GM18909 (cell line): Measurements from ENCODE around the gene ARHGEF12.

Source experiments
- ATAC-seq: cut with Tn5 transposase; IDR thresholded peaks from one replicate; pipeline ENCODE4 v1.9.1; 2021; ENCODE audit warnings: mild to moderate bottlenecking; ENCODE audit not compliant: unreplicated experiment, poor library complexity

The ARHGEF12 gene

DNA sequence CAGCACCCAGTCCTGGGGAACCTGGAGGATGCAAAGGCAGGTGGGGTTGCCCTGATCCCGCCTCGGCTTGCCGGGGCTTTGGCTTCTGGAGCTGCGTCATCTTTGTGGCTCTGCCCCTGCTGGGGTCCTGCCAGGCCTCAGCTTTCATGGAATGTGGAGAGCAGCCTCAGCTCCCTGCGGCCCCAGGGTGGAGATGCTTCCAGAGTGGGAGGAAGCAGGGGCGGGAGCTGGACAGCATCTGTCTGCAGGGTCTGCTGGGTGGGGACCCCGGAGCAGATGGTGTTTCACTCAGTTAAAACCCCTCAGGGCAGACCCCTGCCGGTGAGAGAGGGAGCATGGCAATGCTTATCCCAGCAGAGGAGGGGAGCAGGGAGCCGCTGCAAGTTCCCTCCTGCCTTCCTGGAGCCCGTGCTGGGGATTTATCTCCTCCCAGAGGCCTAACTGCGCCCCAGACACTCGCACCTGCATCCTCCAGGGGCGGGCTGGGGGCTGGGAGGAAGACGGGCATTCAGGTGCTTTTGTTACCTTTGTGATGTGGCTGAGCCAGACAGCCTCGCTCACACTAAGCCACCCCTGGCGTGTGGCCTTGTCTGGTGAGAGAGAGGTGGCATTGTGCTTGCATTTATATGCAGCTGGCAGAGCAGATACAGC is 191.0 kb downstream of the ARHGEF12 start:
- ATAC-seq = no peak

- ATAC-seq = no peak
Measured at GRCh38 chr11:120528749-120529148, 192.5 kb downstream of the ARHGEF12 start.

DNA sequence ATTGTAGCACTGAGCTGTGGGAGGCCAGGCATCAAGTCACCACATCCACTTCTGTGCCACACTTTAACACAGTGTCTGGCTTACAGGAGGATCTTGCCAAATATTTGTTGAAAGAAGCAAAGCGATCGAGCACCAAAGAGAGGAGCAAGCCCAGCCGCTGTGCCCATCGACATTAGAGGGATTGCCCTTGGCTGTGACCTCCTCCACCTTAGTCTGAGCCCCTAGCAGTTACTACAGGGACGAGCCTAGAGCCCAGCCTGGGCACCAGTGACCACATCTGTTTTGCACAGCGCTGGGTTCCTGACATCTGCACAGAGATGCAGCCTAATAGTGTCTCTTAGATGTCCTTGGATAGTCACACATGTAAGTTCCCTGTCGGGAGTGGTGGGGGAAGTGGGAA is 193.0 kb downstream of the ARHGEF12 start:
- ATAC-seq = no peak

DNA sequence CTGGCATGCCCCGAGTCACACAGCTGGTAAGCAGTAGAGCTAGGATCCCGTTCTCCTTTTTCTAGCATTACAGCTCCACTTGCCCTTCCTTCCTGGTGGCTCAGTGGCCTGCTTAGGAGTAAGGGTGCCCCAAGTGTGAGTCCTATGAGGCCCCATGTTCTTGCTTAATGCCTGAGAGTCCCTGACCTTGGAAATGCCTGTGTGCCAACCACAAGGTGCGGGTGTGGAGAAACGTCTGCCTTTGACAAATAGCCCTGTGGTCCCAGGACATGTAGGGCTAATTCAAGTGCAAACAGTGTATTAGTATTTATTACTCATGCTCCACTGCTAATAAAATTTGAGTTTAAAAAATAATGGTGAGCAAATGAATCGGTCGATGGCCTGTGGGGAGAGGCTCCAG is 193.7 kb downstream of the ARHGEF12 start:
- ATAC-seq = no peak

- ATAC-seq = no peak
Measured at GRCh38 chr11:120532082-120532831, 196.0 kb downstream of the ARHGEF12 start.

DNA sequence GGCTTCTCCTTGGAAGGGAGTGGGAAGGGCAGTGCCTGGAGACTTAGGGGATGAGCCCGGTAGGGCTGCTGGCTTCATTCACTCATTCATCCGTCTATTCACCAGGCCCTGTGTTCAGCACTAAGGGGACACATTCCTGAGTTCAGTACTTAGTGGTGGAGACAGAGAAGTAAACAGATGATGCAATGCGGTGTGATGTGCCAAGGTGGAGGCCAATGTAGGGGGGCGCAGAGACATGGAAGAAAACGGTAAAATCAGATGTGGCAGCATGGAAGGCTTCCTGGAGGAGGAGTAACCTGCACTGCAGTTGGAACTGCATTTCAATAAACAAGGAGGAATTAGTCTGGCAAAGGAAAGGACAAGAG is 196.6 kb downstream of the ARHGEF12 start:
- ATAC-seq = no peak

DNA sequence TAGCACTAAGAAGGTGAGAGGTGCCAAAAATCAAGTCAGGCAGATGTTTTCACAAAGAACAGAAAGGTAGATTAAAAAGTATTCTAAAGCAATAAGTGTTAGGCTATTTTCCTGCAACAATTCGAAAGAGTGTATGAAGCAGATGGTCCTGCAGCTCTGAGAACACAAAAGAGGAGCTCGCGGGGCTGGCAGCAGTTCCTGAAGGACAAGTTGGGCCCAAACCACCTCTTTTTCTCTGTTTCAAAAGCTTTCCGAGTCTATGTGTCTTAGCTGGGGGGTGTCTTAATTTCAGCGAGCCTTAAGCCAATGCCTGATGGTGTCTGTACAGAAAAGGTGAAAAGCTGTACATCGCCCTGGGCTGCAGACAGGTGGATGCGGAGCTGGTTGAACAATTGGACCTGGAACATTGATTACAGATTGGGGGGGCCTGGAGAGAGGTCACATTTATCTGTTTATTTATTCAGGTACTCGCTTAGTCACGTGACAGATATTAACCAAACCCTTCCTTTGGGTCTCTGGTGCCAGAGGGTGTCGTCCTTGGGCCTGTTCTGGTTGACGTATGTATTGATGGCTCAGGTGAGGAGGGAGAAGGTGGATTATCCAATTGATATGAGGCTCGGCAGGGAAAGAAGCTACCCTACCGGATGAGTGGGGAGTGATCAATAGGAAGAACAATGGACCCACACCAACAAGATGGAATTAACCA is 200.0 kb downstream of the ARHGEF12 start:
- ATAC-seq = no peak

- ATAC-seq = no peak
Measured at GRCh38 chr11:120536797-120537169, 200.6 kb downstream of the ARHGEF12 start.

- ATAC-seq = no peak
Measured at GRCh38 chr11:120537996-120538395, 201.8 kb downstream of the ARHGEF12 start.

DNA sequence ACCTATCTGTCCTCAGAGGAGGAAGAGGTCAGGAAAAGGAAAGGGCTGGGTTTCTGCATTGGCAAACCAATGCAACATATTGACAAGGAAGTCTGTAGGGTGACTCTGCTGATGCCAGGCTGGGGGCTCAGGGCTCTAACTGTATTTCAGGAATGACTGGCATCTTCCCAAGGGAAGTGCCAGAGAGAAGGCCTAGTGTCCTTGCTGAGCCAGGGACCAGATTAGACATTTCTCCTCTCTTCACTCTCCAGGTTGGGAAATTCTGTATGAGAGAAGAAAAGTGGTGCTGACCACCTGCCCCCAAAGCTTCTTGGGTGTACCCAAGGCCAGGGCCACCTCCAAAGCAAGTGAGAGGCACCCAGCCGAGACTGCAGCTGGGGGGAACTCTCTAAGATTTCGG is 202.5 kb downstream of the ARHGEF12 start:
- ATAC-seq = no peak
